Small intestine (tissue), 16 donors: Measurements from ENCODE around the gene TRAPPC6A. TPM values are rescaled to one million over a fixed set of nuclear protein-coding genes. Genes with fewer than 3 reads are reported as not detected.
A peak's percentile ranks its signal among the peaks of the same experiment; 100 is the strongest.

Experiments
- DNase-seq, 2 donors: peaks; one replicate each; pipeline versions ENCODE4 v3.0.0 to v3.0.0-alpha.2; 2013
- FAIRE-seq: peaks from 2 replicates; lab custom pipeline; 2012; peaks lifted over from hg19 to GRCh38; lab: Jason Lieb, UNC
- H3K27ac ChIP-seq, 3 donors: one replicate each; pipeline ENCODE4 v1.5.1; 2013; ENCODE audit warnings: low read length in 2 of 3, mild to moderate bottlenecking in 2 of 3, control low read depth in 1 of 3, inconsistent platforms in 1 of 3, low read depth in 1 of 3, moderate library complexity in 1 of 3
- H3K27me3 ChIP-seq, 3 donors: one replicate each; pipeline ENCODE4 v1.6.1; 2013; ENCODE audit warnings: low read length in 3 of 3, inconsistent platforms in 1 of 3; ENCODE audit not compliant: control insufficient read depth in 3 of 3, insufficient read depth in 3 of 3
- H3K36me3 ChIP-seq, 3 donors: one replicate each; pipeline ENCODE4 v1.6.1; 2013; ENCODE audit warnings: low read length in 3 of 3, inconsistent platforms in 1 of 3, low read depth in 1 of 3, mild to moderate bottlenecking in 1 of 3, moderate library complexity in 1 of 3; ENCODE audit not compliant: control insufficient read depth in 3 of 3, insufficient read depth in 2 of 3
- H3K4me1 ChIP-seq, 3 donors: one replicate each; pipeline ENCODE4 v1.6.1; 2013; ENCODE audit warnings: low read length in 2 of 3, inconsistent platforms in 1 of 3, low read depth in 1 of 3, mild to moderate bottlenecking in 1 of 3, moderate library complexity in 1 of 3; ENCODE audit not compliant: control insufficient read depth in 3 of 3, insufficient read depth in 2 of 3
- H3K4me3 ChIP-seq, 3 donors: one replicate each; pipeline ENCODE4 v1.5.1; 2013; ENCODE audit warnings: low read length in 3 of 3, control low read depth in 1 of 3, inconsistent platforms in 1 of 3, low read depth in 1 of 3, mild to moderate bottlenecking in 1 of 3, moderate library complexity in 1 of 3
- H3K9me3 ChIP-seq, 2 donors: one replicate each; pipeline ENCODE4 v1.6.1; 2013; ENCODE audit warnings: low read depth in 1 of 2, low read length in 1 of 2; ENCODE audit not compliant: control insufficient read depth in 2 of 2, insufficient read depth in 1 of 2
- WGBS, 3 donors: extraction: QIAGEN DNeasy Blood & Tissue Kit; methylation state at CpG; one replicate each; pipeline ENCODE4 v1.1.7; 2013; 5-methylcytosine and 5-hydroxymethylcytosine counted together
- long read RNA-seq, 10 donors: transcript quantifications; one replicate each; lab custom pipeline, GENCODE V29; 2026
- polyA plus RNA-seq, 4 donors: library from polyadenylated mRNA; stranded (reverse) in 3 of 4; unstranded in 1 of 4; fragments of 200-250 nt in 3 of 4; fragments of 120-200 nt in 1 of 4; gene quantifications; one replicate each; pipeline versions ENCODE4 v1.2.1 to v1.2.3, GENCODE V29; 2013
- donor health status: healthy with polysubstance abuse.
- donor health status: control.
- donor health status: control.
- donor health status: Bipolar disorder and iron deficiency.
- donor health status: healthy.

The TRAPPC6A gene
- 10 to 100 TPM; 38.4 to 67.6 (median 41.7) TPM for polyA plus RNA-seq
- long read RNA-seq, donor 1, transcript TRAPPC6A-204 (5 exons, 695 nt): minor isoform, 9 of 85 reads
- long read RNA-seq, donor 1, transcript TRAPPC6A-201 (6 exons, 805 nt): minor isoform, 26 of 85 reads
- long read RNA-seq, donor 1, transcript TRAPPC6A-202 (6 exons, 758 nt): major isoform, 46 of 85 reads
- long read RNA-seq, donor 1, partial matches to known transcripts: 0 of 85 reads
- long read RNA-seq, donor 1, other reads (novel, unspliced or antisense): 0 of 85 reads
- long read RNA-seq, donor 2, transcript TRAPPC6A-202 (6 exons, 758 nt): major isoform, 7 of 13 reads
- long read RNA-seq, donor 2, partial matches to known transcripts: 0 of 13 reads
- long read RNA-seq, donor 2, other reads (novel, unspliced or antisense): 0 of 13 reads
- long read RNA-seq, donor 3, transcript TRAPPC6A-201 (6 exons, 805 nt): minor isoform, 7 of 30 reads
- long read RNA-seq, donor 3, transcript TRAPPC6A-204 (5 exons, 695 nt): minor isoform, 6 of 30 reads
- long read RNA-seq, donor 3, transcript TRAPPC6A-202 (6 exons, 758 nt): major isoform, 16 of 30 reads
- long read RNA-seq, donor 3, partial matches to known transcripts: 0 of 30 reads
- long read RNA-seq, donor 3, other reads (novel, unspliced or antisense): 0 of 30 reads
- long read RNA-seq, donor 4: 0 reads
- long read RNA-seq, donor 5, partial matches to known transcripts: 0 of 8 reads
- long read RNA-seq, donor 5, other reads (novel, unspliced or antisense): 0 of 8 reads
- long read RNA-seq, donor 6, transcript TRAPPC6A-201 (6 exons, 805 nt): minor isoform, 8 of 24 reads
- long read RNA-seq, donor 6, transcript TRAPPC6A-202 (6 exons, 758 nt): major isoform, 15 of 24 reads
- long read RNA-seq, donor 6, partial matches to known transcripts: 0 of 24 reads
- long read RNA-seq, donor 6, other reads (novel, unspliced or antisense): 0 of 24 reads
- long read RNA-seq, donor 7, transcript TRAPPC6A-201 (6 exons, 805 nt): major isoform, 11 of 36 reads
- long read RNA-seq, donor 7, transcript TRAPPC6A-202 (6 exons, 758 nt): major isoform, 11 of 36 reads
- long read RNA-seq, donor 7, transcript TRAPPC6A-204 (5 exons, 695 nt): minor isoform, 6 of 36 reads
- long read RNA-seq, donor 7, partial matches to known transcripts: 5 of 36 reads
- long read RNA-seq, donor 7, other reads (novel, unspliced or antisense): 0 of 36 reads
- long read RNA-seq, donor 8, partial matches to known transcripts: 0 of 3 reads
- long read RNA-seq, donor 8, other reads (novel, unspliced or antisense): 0 of 3 reads
- long read RNA-seq, donor 9, partial matches to known transcripts: 0 of 5 reads
- long read RNA-seq, donor 9, other reads (novel, unspliced or antisense): 0 of 5 reads
- long read RNA-seq, donor 10, transcript TRAPPC6A-202 (6 exons, 758 nt): major isoform, 11 of 18 reads
- long read RNA-seq, donor 10, partial matches to known transcripts: 0 of 18 reads
- long read RNA-seq, donor 10, other reads (novel, unspliced or antisense): 0 of 18 reads

DNA sequence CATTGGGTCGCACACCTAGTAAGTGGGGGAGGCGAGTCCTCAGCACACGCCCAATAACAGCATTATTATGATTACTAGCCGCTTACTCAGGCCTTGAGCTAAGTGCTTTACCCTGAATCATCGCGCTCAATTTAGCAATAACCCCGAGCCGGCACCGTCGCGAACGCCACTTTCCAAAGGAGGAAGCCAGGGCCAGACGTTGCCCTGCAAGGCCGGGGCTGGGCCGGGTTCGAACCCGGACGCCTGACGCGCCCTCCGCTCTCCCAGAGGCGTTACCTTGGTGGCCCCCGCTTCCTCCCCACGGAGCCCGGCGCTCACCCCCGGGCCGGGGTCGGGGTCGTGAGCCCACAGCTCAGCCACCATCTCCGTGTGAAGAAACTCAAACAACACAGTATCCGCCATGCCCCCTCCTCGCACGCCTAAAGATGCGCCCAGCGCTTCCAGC is at the start of gene TRAPPC6A:
TRAPPC6A (minus strand) TSS at position 421 of the 445 bp plus-strand sequence; CDS start at position 402, 19 bp downstream.
- Histone ChIP-seq H3K9me3 (no peaks in the 10 kb centered on the region), H3K4me1 (peaks cover 0 to 13% (median 12%) of the 10 kb centered on the region in 3 donors), H3K36me3 (peaks cover 0 to 22% (median 2%) of the 10 kb centered on the region in 3 donors), H3K27ac (peak within 1 kb of the TSS; percentile 88 to 98 (median 92)), H3K27me3 (no peaks in the 10 kb centered on the region), H3K4me3 (peak within 1 kb of the TSS; percentile 74 to 96 (median 86))
- no peak for FAIRE-seq
- DNase-seq: no peak
- 0 to 1% (median 0%) methylated on average over 35 to 36 of the region's 36 CpGs for WGBS, 3 donors

DNA sequence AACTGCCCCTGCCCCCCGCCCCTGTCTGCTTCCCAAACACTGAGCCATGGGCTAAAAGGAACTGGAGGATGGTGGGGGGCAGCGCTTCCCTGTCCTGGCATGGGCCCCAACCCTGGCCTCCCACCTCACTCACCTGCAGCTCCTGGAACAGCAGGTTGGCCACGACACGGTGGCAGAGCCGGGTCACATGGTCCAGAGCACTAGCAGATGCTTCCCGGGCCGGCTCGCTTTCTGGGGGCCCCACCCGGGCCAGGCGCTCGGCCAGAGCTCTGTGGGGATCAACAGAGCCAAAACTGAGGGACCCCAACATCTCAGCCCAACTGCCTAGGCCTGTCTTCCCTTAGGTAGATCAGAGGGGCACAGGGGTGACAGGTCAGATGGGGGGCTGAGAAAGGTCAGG is 46.6 kb upstream of the TRAPPC6A start:
- Histone ChIP-seq H3K9me3 (no peaks in the 10 kb centered on the region), H3K27ac (no peak overlapping the region), H3K36me3 (no peaks in the 10 kb centered on the region), H3K4me3 (no peak overlapping the region), H3K4me1 (no peaks in the 10 kb centered on the region), H3K27me3 (peaks cover 0 to 29% (median 0%) of the 10 kb centered on the region in 3 donors)
- FAIRE-seq (no peak), DNase-seq (no peak)
- 24 to 57% (median 44%) methylated on average over 10 to 11 of the region's 11 CpGs for WGBS, 3 donors

GRCh38 chr19:45223879-45224278 is 45.8 kb upstream of the TRAPPC6A start:
- FAIRE-seq (no peak), DNase-seq (no peak)
- Histone ChIP-seq H3K4me1 (no peaks in the 10 kb centered on the region), H3K27ac (no peak overlapping the region), H3K4me3 (no peak overlapping the region), H3K27me3 (peaks cover 0 to 30% (median 0%) of the 10 kb centered on the region in 3 donors), H3K36me3 (no peaks in the 10 kb centered on the region), H3K9me3 (no peaks in the 10 kb centered on the region)
- WGBS, 3 donors: 80 to 84% (median 81%) methylated on average over 5 of the region's 5 CpGs

DNA sequence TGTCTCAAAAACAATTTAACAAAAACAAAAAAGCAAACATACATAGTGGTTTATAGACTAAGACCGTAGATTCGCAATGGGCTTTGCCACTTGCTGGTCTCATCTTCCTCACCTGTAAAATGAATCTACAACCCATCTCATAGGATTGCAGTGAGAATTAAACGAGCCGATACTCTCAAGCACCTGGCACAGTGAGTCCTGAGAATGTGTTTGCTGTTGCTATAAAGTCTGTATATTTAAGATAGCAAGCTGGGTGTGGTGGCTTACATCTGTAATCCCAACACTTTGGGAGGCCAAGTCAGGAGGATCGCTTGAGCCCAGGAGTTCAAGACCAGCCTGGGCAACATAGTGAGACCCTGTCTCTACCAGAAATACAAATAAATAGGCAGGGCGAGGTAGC is 44.7 kb upstream of the TRAPPC6A start:
- H3K4me3 ChIP-seq: no peak overlapping the region
- H3K27ac ChIP-seq: no peak overlapping the region
- H3K36me3 ChIP-seq: no peaks in the 10 kb centered on the region
- no peaks in the 10 kb centered on the region for H3K4me1 ChIP-seq
- WGBS, 3 donors: 54 to 86% (median 64%) methylated on average over 6 of the region's 6 CpGs
- FAIRE-seq (no peak), DNase-seq (no peak)
- peaks cover 1 to 42% (median 4%) of the 10 kb centered on the region in 3 donors for H3K27me3 ChIP-seq
- H3K9me3 ChIP-seq: no peaks in the 10 kb centered on the region

DNA sequence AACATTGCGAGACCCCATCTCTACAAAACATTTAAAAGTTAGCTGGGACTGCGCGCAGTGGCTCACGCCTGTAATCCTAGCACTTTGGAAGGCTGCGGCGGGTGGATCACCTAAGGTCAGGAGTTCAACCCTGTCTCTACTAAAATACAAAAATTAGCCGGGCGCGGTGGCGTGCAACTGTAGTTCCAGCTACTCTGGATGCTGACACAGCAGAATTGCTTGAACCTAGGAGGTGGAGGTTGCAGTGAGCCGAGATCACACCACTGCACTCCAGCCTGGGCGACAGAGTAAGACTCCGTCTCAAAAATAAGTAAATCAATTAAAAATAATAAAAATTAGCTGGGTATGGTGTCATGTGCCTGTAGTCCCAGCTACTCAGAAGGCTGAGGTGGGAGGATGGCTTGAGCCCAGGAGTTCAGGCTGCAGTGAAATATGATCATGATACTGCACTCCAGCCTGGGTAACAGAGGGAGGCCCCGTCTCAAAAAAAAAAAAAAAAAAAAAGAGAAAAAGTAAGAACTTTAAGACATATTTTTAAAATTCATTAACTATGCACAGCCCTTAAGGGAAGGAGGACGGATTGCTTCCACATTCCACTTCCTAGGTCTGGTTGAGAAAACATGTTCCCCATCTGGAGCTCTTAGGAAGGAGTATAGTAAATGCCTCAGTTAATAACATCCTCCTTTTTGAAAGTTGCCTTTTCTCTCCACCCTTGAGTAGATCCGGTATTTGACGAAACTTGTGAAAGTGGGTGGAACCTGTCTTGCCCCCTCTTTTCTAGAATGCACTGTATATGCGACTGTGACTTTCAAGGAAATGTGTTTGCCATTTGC is 41.1 kb upstream of the TRAPPC6A start:
- Histone ChIP-seq H3K9me3 (no peaks in the 10 kb centered on the region), H3K4me3 (no peak overlapping the region), H3K27me3 (peaks cover 6 to 68% (median 8%) of the 10 kb centered on the region in 3 donors), H3K27ac (no peak overlapping the region), H3K4me1 (no peaks in the 10 kb centered on the region), H3K36me3 (peaks cover 0 to 2% (median 0%) of the 10 kb centered on the region in 3 donors)
- DNase-seq (no peak), FAIRE-seq (no peak)
- WGBS, 3 donors: 66 to 74% (median 67%) methylated on average over 18 of the region's 18 CpGs

DNA sequence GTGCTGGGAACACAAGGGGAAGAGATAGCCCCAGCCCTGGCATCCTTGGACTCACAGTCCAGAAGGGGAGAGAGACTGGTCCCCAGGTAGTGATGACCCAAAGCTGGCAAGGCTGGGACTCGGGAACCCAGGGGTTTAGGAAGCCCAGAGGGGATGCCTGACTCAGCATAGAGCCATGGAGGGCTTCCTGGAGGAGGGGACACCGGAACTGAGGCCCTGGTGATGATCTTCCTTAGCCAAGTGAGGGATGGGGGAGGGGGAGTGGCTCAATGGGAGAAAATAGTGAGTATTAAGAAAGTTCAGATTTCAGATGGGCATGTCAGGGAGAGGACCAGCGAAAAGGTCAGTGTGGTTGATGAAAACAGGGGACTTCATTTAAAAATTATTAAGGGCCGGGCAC is 40.4 kb upstream of the TRAPPC6A start:
- FAIRE-seq: no peak
- 52 to 57% (median 52%) methylated on average over 4 of the region's 4 CpGs for WGBS, 3 donors

DNA sequence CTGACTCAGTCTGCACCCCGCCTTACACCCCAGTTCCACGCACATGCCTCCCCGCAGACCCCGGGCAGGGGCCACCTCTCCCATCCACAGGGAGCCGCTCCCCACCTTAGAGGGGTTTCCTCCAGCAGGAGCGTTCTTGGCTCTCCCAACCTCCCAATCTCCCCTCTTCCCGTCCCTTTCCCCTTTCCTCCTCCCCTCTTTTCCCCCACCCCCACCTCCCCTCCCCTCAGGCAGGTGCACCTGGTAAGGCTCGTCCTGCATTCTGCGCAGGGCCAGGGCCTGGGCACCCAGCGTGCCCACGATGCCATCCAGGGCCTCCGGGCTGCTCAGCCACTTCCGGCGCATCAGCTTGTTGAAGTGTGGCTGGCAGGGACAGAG is 39.9 kb upstream of the TRAPPC6A start:
- FAIRE-seq: no peak
- no peaks in the 10 kb centered on the region for H3K4me1 ChIP-seq
- WGBS, 3 donors: 33 to 50% (median 43%) methylated on average over 14 of the region's 14 CpGs
- H3K27ac ChIP-seq: no peak overlapping the region
- H3K27me3 ChIP-seq: peaks cover 6 to 71% (median 8%) of the 10 kb centered on the region in 3 donors
- no peak overlapping the region for H3K4me3 ChIP-seq
- peaks cover 0 to 2% (median 0%) of the 10 kb centered on the region in 3 donors for H3K36me3 ChIP-seq
- no peaks in the 10 kb centered on the region for H3K9me3 ChIP-seq
- no peak for DNase-seq

More for the DNA sequence above, 40.4 kb upstream of the TRAPPC6A start:
- no peak overlapping the region for H3K27ac ChIP-seq
- peaks cover 6 to 69% (median 8%) of the 10 kb centered on the region in 3 donors for H3K27me3 ChIP-seq
- H3K36me3 ChIP-seq: peaks cover 0 to 2% (median 0%) of the 10 kb centered on the region in 3 donors
- no peak overlapping the region for H3K4me3 ChIP-seq
- H3K9me3 ChIP-seq: no peaks in the 10 kb centered on the region
- DNase-seq: no peak
- no peaks in the 10 kb centered on the region for H3K4me1 ChIP-seq
